ENCODE results near the gene SEMA6B. TPM values are rescaled to one million over a fixed set of nuclear protein-coding genes. Genes with fewer than 3 reads are reported as not detected.

SEMA6B gene
- polyA plus RNA-seq, 1 donor (not counting 4 experiments of a cell fraction or from before 2014, with no cell fraction given), result 0.41 TPM

DNA sequence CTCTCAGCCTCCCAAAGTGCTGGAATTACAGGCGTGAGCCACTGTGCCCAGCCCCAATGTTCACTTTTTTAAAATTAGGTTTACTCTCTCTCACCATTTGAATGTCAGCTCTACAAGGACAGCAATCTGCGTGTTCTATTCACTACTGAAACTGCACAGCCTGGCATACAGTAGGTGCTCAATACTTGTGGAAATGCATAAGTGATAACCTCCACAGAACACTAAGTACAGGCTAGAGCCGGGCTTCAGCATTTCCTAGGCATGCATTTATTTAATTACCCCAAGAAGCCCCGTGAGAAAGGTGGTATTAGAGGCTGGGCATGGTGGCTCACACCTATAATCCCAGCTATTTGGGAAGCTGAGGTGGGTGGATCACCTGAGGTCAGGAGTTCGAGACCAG lies 46.7 kb upstream of the SEMA6B start:
- TF ChIP-seq CTCF (optimal IDR thresholded peaks at IDR 0.05 in 1 of 3, IDR thresholded peaks at IDR 0.05 in 1 of 3, conservative IDR thresholded peaks at IDR 0.05 in 1 of 3; ENCODE audit: extremely low read depth in 1 of 3, insufficient read depth in 2 of 3, low read length in 3 of 3) (no peak), EZH2 (IDR thresholded peaks at IDR 0.05; ENCODE audit: low read length) (no peak)
- no peaks in the 10 kb centered on the region for H3K9me1 ChIP-seq (ENCODE audit: control insufficient read depth, extremely low read depth, insufficient read depth, low read length)
- FAIRE-seq (no peak), DNase-seq (ENCODE audit: low read depth, low spot score) (no peak)
- H3K4me1 ChIP-seq (ENCODE audit: control insufficient read depth, extremely low read depth, insufficient read depth, low read length), result no peaks in the 10 kb centered on the region
- peaks cover 20% of the 10 kb centered on the region for H3K27me3 ChIP-seq (ENCODE audit: control insufficient read depth, extremely low read depth, insufficient read depth, low read length)
- no peak overlapping the region for H3K4me3 ChIP-seq (ENCODE audit: control insufficient read depth in 2 of 3, extremely low read depth in 1 of 3, insufficient read depth in 2 of 3, low read depth in 1 of 3, low read length in 3 of 3)
- no peaks in the 10 kb centered on the region for H3K79me2 ChIP-seq (ENCODE audit: control insufficient read depth, insufficient read depth, low read length)
- H3K9ac ChIP-seq (ENCODE audit: control insufficient read depth, extremely low read depth, insufficient read depth, low read length), result no peak overlapping the region
- no peak overlapping the region for H2AFZ ChIP-seq (ENCODE audit: control insufficient read depth, low read length)
- no peaks in the 10 kb centered on the region for H3K36me3 ChIP-seq (ENCODE audit: control insufficient read depth in 2 of 2, extremely low read depth in 1 of 2, insufficient read depth in 2 of 2, low read length in 2 of 2)
- H3K4me2 ChIP-seq (ENCODE audit: control insufficient read depth, extremely low read depth, insufficient read depth, low read depth, low read length), result no peak overlapping the region
- H3K27ac ChIP-seq (ENCODE audit: control insufficient read depth, insufficient read depth, low read length), result no peak overlapping the region
- H4K20me1 ChIP-seq (ENCODE audit: control insufficient read depth, extremely low read depth, insufficient read depth, low read length), result no peaks in the 10 kb centered on the region
- dilution Hi-C loops (cut with MboI; ENCODE audit: extremely low pct_ligation_motif_present, low sequenced_read_pairs), result no loop called here
- no peaks in the 10 kb centered on the region for H3K9me3 ChIP-seq (ENCODE audit: control insufficient read depth, low read depth, low read length)

GRCh38 chr19:4604912-4605311 lies 45.4 kb upstream of the SEMA6B start:
- Histone ChIP-seq H3K9me1 (ENCODE audit: control insufficient read depth, extremely low read depth, insufficient read depth, low read length) (no peaks in the 10 kb centered on the region), H3K36me3 (ENCODE audit: control insufficient read depth in 2 of 2, extremely low read depth in 1 of 2, insufficient read depth in 2 of 2, low read length in 2 of 2) (no peaks in the 10 kb centered on the region), H3K9ac (ENCODE audit: control insufficient read depth, extremely low read depth, insufficient read depth, low read length) (no peak overlapping the region), H3K4me3 (ENCODE audit: control insufficient read depth in 2 of 3, extremely low read depth in 1 of 3, insufficient read depth in 2 of 3, low read depth in 1 of 3, low read length in 3 of 3) (no peak overlapping the region), H3K9me3 (ENCODE audit: control insufficient read depth, low read depth, low read length) (no peaks in the 10 kb centered on the region), H3K4me2 (ENCODE audit: control insufficient read depth, extremely low read depth, insufficient read depth, low read depth, low read length) (no peak overlapping the region), H3K4me1 (ENCODE audit: control insufficient read depth, extremely low read depth, insufficient read depth, low read length) (no peaks in the 10 kb centered on the region), H4K20me1 (ENCODE audit: control insufficient read depth, extremely low read depth, insufficient read depth, low read length) (no peaks in the 10 kb centered on the region), H3K79me2 (ENCODE audit: control insufficient read depth, insufficient read depth, low read length) (no peaks in the 10 kb centered on the region), H3K27ac (ENCODE audit: control insufficient read depth, insufficient read depth, low read length) (no peak overlapping the region), H2AFZ (ENCODE audit: control insufficient read depth, low read length) (no peak overlapping the region), H3K27me3 (ENCODE audit: control insufficient read depth, extremely low read depth, insufficient read depth, low read length) (peaks cover 8% of the 10 kb centered on the region)
- no peak for TF ChIP-seq EZH2 (IDR thresholded peaks at IDR 0.05; ENCODE audit: low read length)
- DNase-seq (ENCODE audit: low read depth, low spot score), result no peak
- dilution Hi-C loops (cut with MboI; ENCODE audit: extremely low pct_ligation_motif_present, low sequenced_read_pairs), result no loop called here
- no peak for FAIRE-seq

- H4K20me1 ChIP-seq (ENCODE audit: control insufficient read depth, extremely low read depth, insufficient read depth, low read length), result no peaks in the 10 kb centered on the region
- H3K79me2 ChIP-seq (ENCODE audit: control insufficient read depth, insufficient read depth, low read length), result no peaks in the 10 kb centered on the region
- no peaks in the 10 kb centered on the region for H3K9me3 ChIP-seq (ENCODE audit: control insufficient read depth, low read depth, low read length)
- TF ChIP-seq CTCF (optimal IDR thresholded peaks at IDR 0.05 in 1 of 3, IDR thresholded peaks at IDR 0.05 in 1 of 3, conservative IDR thresholded peaks at IDR 0.05 in 1 of 3; ENCODE audit: extremely low read depth in 1 of 3, insufficient read depth in 2 of 3, low read length in 3 of 3) (no peak), EZH2 (IDR thresholded peaks at IDR 0.05; ENCODE audit: low read length) (no peak)
- H3K27me3 ChIP-seq (ENCODE audit: control insufficient read depth, extremely low read depth, insufficient read depth, low read length), result peaks cover 8% of the 10 kb centered on the region
- H3K27ac ChIP-seq (ENCODE audit: control insufficient read depth, insufficient read depth, low read length), result no peak overlapping the region
- H3K36me3 ChIP-seq (ENCODE audit: control insufficient read depth in 2 of 2, extremely low read depth in 1 of 2, insufficient read depth in 2 of 2, low read length in 2 of 2), result no peaks in the 10 kb centered on the region
- no peak overlapping the region for H2AFZ ChIP-seq (ENCODE audit: control insufficient read depth, low read length)
- no peaks in the 10 kb centered on the region for H3K4me1 ChIP-seq (ENCODE audit: control insufficient read depth, extremely low read depth, insufficient read depth, low read length)
- no peak for FAIRE-seq
- no peak overlapping the region for H3K4me2 ChIP-seq (ENCODE audit: control insufficient read depth, extremely low read depth, insufficient read depth, low read depth, low read length)
- H3K9me1 ChIP-seq (ENCODE audit: control insufficient read depth, extremely low read depth, insufficient read depth, low read length), result no peaks in the 10 kb centered on the region
- no peak for DNase-seq (ENCODE audit: low read depth, low spot score)
- H3K4me3 ChIP-seq (ENCODE audit: control insufficient read depth in 2 of 3, extremely low read depth in 1 of 3, insufficient read depth in 2 of 3, low read depth in 1 of 3, low read length in 3 of 3), result no peak overlapping the region
- H3K9ac ChIP-seq (ENCODE audit: control insufficient read depth, extremely low read depth, insufficient read depth, low read length), result no peak overlapping the region
- dilution Hi-C loops (cut with MboI; ENCODE audit: extremely low pct_ligation_motif_present, low sequenced_read_pairs), result no loop called here
Measured at GRCh38 chr19:4602915-4603314, 43.4 kb upstream of the SEMA6B start.

Measured in keratinocyte (primary cell).